Activated CD8-positive, alpha-beta memory T cell treated with anti-CD3 and anti-CD28 coated beads, Interleukin-2, amount 50 U/mL, for 48 hours (primary cell): ENCODE results near the gene MRC2.

Experiments used
- DNase-seq: peaks from one replicate; pipeline ENCODE4 v3.0.0-alpha.2; 2020

The MRC2 gene

GRCh38 chr17:62665599-62665998 lies 38.1 kb downstream of the MRC2 start:
- DNase-seq, result no peak

- DNase-seq, result no peak
Measured at GRCh38 chr17:62666061-62666800, 38.8 kb downstream of the MRC2 start.

GRCh38 chr17:62666801-62667591 lies 39.5 kb downstream of the MRC2 start:
- DNase-seq, result no peak

GRCh38 chr17:62668091-62668804 lies 40.8 kb downstream of the MRC2 start:
- DNase-seq, result no peak

- DNase-seq, result no peak
Measured at GRCh38 chr17:62670202-62670821, 42.8 kb downstream of the MRC2 start.

DNA sequence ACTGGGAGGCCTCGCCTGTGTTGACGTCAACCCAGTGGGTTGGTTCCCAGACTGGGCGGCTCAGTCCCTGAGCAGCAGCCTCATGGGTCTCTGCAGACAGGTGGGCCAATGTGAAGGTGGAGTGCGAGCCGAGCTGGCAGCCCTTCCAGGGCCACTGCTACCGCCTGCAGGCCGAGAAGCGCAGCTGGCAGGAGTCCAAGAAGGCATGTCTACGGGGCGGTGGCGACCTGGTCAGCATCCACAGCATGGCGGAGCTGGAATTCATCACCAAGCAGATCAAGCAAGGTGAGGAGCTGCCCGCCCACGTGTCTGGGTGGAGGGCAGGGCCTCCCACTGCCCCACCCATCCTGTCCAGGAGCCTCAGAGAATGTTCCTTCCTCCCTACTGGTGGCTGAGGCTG lies 44.1 kb downstream of the MRC2 start:
- DNase-seq, result no peak

- no peak for DNase-seq
Measured at GRCh38 chr17:62672957-62673356, 45.5 kb downstream of the MRC2 start.

GRCh38 chr17:62673614-62674362 lies 46.3 kb downstream of the MRC2 start:
- no peak for DNase-seq

DNA sequence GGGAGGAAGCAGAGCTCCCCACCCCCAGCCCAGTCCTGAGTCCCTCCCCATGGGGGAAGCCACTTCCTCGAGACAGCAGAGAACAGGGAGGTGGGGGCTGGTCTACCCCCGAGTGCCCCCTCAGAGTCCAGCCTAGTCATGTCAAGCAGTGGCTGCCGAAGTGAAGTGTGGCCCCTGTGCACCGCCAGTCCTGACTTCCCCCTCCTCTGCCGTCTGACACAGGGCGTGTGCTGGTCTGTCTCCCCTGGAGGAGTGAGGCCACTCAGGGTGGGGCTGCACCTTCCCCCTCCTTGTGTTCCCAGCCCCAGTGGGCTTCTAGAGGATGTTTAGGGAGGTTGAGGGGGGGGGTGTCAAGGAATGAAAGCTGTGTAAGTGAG lies 46.9 kb downstream of the MRC2 start:
- DNase-seq, result no peak

DNA sequence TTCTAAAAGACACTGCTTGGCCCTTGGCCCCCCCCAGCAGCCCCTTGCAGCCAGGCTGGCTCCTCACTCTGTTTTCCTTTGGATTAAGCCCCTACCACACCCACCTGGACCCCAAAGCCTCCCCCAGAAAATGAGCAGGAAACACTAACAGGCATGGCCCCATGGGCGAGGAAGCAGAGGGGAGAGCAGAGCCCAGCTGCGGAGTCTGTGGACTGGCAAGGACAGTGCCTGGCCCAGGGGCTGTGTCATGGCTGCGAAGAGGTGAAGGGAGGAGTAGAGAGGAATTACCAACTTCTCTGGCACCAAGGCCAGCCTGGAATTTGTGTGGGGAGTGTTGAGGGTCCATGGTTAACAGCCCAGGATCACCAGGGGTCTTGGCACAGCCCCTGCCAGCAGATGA lies 47.4 kb downstream of the MRC2 start:
- DNase-seq, result no peak

DNA sequence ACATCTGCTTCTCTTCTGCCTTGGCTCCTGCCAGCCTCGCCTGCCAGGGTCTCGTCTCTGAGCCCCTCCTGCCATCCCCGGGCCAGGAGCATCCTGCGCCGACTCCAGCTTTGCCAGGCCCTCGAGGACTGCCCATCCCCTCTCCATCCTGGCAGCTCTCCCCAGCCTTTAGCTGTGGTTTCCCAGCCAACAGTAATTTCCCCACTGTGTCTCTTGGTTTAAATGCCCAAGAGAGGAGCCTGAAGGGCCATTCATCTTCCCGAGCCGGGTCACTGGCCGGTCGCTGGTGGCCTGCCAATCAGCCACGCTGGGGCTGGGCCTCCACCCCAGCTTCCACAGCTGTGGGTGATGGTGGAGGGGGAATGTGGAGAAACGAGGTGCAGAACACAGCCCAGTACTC lies 47.8 kb downstream of the MRC2 start:
- DNase-seq, result no peak

DNA sequence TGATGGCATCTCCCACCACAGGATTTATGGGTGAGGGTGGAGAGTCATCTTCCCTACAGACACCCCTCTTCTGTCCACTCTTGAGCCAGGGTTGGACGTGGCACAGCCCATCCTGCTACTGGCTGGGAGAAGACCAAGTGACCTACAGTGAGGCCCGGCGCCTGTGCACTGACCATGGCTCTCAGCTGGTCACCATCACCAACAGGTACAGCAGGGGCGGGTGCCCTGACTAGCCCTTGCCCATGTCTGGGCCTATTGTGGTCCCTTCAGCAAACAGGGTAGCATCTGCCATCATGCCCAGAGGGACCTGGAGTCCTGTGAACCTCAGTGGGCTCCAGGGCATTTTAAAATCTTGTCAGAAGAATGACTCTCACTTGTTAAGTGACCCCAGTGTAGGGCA lies 48.2 kb downstream of the MRC2 start:
- no peak for DNase-seq

- DNase-seq, result no peak
Measured at GRCh38 chr17:62676231-62676943, 48.9 kb downstream of the MRC2 start.

- no peak for DNase-seq
Measured at GRCh38 chr17:62676952-62677596, 49.6 kb downstream of the MRC2 start.

DNA sequence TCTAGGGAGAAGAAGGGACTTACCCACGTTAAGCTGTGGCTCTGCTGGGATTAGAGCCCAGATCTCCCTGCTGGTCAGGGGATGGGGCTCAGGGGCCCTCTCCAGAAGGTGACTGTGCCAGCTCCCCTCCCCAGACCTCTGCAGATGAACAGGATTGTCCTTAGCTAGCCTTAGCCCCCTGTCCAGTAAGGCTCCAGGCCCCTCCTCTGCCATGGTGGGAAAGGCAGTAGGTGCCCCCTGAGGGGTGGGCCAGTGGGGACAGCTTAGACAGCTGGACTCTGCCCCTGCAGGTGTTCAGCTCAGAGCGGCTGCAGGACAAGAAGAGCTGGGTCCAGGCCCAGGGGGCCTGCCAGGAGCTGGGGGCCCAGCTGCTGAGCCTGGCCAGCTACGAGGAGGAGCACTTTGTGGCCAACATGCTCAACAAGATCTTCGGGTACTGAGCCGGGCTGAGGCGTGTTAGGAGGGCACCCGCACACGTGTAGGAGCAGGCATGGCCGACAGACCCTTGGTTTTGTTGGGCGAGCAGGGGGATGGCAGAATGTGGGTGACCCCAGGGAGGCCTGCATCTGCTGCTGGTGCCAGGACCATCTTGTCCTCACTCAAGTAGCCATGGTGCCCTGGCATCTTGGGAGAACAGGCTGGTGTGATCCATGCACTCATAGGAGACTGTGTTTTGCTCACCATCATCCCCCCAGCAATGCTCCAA lies 50.9 kb downstream of the MRC2 start:
- no peak for DNase-seq

- no peak for DNase-seq
Measured at GRCh38 chr17:62679866-62680377, 52.5 kb downstream of the MRC2 start.

GRCh38 chr17:62680541-62681052 lies 53.1 kb downstream of the MRC2 start:
- DNase-seq, result no peak

DNA sequence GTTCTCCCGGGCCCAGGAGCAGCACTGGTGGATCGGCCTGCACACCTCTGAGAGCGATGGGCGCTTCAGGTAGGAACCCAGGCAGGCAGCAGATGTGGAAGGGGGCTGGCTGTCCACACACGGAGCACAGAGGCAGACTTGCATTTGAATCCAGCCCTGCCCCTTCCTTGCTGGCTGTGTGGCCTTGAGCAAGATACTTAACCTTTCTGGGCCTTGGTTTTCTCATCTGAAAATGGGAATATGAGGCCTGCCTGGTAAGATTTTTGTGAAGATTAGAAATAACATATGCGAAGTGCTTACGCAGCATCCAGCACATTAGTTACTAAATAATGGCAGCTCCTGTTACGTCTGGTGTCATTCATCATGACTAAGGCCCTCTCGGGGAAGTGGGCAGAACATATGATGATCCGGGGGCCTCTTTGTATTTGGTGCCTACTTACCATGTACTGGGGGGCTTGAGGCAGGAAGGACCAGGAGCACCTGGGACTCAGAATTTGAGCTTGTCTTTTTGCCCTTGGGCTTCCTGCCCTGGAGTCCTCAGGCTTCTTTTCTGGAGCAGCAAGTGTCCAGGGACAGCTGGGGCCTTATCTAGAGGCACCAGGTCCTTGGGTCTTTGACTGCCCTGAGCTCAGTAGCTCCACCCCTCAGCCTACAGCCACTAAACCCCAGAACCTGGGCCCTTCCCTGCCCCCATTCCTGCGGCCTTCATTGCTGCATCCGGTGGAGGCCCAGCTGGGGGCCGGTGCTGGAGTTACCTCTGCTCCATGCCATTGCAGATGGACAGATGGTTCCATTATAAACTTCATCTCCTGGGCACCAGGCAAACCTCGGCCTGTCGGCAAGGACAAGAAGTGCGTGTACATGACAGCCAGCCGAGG lies 53.8 kb downstream of the MRC2 start:
- no peak for DNase-seq

GRCh38 chr17:62681939-62682381 lies 54.5 kb downstream of the MRC2 start:
- DNase-seq, result no peak
